Ishikawa (cell line): ENCODE measurements around the gene CETP.
A peak's percentile ranks its signal among the peaks of the same experiment; 100 is the strongest.

Source experiments
- CEBPB ChIP-seq: IDR thresholded peaks from 2 replicates; pipeline ENCODE4 v1.6.1; 2012
- CREB1 ChIP-seq: IDR thresholded peaks from 2 replicates; pipeline ENCODE4 v1.6.1; 2012; ENCODE audit warnings: low read depth
- EGR1 ChIP-seq: IDR thresholded peaks from 2 replicates; pipeline ENCODE4 v1.6.1; 2012
- EP300 ChIP-seq: IDR thresholded peaks from 2 replicates; pipeline ENCODE4 v1.6.1; 2012; ENCODE audit warnings: borderline replicate concordance
- FOXM1 ChIP-seq: IDR thresholded peaks from 2 replicates; pipeline ENCODE4 v1.6.1; 2012; ENCODE audit warnings: low read depth, borderline replicate concordance
- NFIC ChIP-seq: IDR thresholded peaks from 2 replicates; pipeline ENCODE4 v1.6.1; 2012
- RAD21 ChIP-seq: IDR thresholded peaks from 2 replicates; pipeline ENCODE4 v1.6.1; 2012; ENCODE audit warnings: low read depth
- REST ChIP-seq: IDR thresholded peaks from 2 replicates; pipeline ENCODE4 v1.6.1; 2012; ENCODE audit warnings: low read depth, mild to moderate bottlenecking
- TAF1 ChIP-seq: IDR thresholded peaks from 2 replicates; pipeline ENCODE4 v1.6.1; 2012; ENCODE audit warnings: low read depth, mild to moderate bottlenecking
- TEAD4 ChIP-seq: IDR thresholded peaks from 2 replicates; pipeline ENCODE4 v1.6.1; 2012
- USF1 ChIP-seq: IDR thresholded peaks from 2 replicates; pipeline ENCODE4 v1.6.1; 2012
- YY1 ChIP-seq: IDR thresholded peaks from 2 replicates; pipeline ENCODE4 v1.6.1; 2012; ENCODE audit warnings: low read depth
- ZBTB7A ChIP-seq: IDR thresholded peaks from 2 replicates; pipeline ENCODE4 v1.6.1; 2012; ENCODE audit warnings: low read depth

Gene CETP

GRCh38 chr16:56950881-56951771 is 10.6 kb upstream of the CETP start:
- TF ChIP-seq FOXM1 (no peak), RAD21 (peak; percentile 83)

GRCh38 chr16:56953006-56953405 is 8.7 kb upstream of the CETP start:
- TF ChIP-seq USF1 (no peak), EGR1 (no peak), TAF1 (no peak), FOXM1 (no peak), TEAD4 (no peak), CEBPB (no peak), ZBTB7A (no peak), NFIC (no peak), REST (no peak)

GRCh38 chr16:56956076-56956475 is 5.7 kb upstream of the CETP start:
- TF ChIP-seq TEAD4 = no peak
- no peak for TF ChIP-seq CREB1
- no peak for TF ChIP-seq RAD21
- no peak for TF ChIP-seq USF1
- no peak for TF ChIP-seq ZBTB7A
- TF ChIP-seq EGR1 = no peak
- no peak for TF ChIP-seq FOXM1
- no peak for TF ChIP-seq CEBPB

- no peak for TF ChIP-seq REST
- TF ChIP-seq EGR1 = no peak
Measured at GRCh38 chr16:56956756-56957155, 5.0 kb upstream of the CETP start.

GRCh38 chr16:56960681-56961281 is 969 bp upstream of the CETP start:
- TF ChIP-seq ZBTB7A = no peak
- TF ChIP-seq CREB1 = no peak
- TF ChIP-seq EGR1 = no peak
- no peak for TF ChIP-seq TAF1
- TF ChIP-seq RAD21 = no peak
- no peak for TF ChIP-seq YY1
- no peak for TF ChIP-seq FOXM1
- no peak for TF ChIP-seq NFIC
- no peak for TF ChIP-seq EP300
- no peak for TF ChIP-seq REST
